Left renal cortex interstitium (tissue), 4 donors: ENCODE measurements around the gene PRKCI. TPM values are rescaled to one million over a fixed set of nuclear protein-coding genes. Genes with fewer than 3 reads are reported as not detected.
"Not testable (repeated sequence)": the region's sequence is repeated elsewhere in the genome, so short reads cannot be mapped to it uniquely, and the experiment has no call there.

Experiments used
- DNase-seq, 4 donors: peaks; one replicate each; pipeline ENCODE4 v3.0.0-alpha.2; 2013; ENCODE audit warnings: low read depth in 4 of 4, low spot score in 2 of 4, missing footprints in 1 of 4
- polyA plus RNA-seq, 4 donors: library from polyadenylated mRNA; unstranded; fragments of 120-200 nt; gene quantifications; one replicate each; pipeline ENCODE4 v1.2.1, GENCODE V29; 2013; ENCODE audit not compliant: insufficient read length in 4 of 4

PRKCI gene
- polyA plus RNA-seq, 4 donors: 58.4 to 101 (median 65.0) TPM

GRCh38 chr3:170277833-170278580 lies 55.8 kb downstream of the PRKCI start:
- DNase-seq: no peak

- DNase-seq: no peak
These were observed 56.4 kb downstream of the PRKCI start for GRCh38 chr3:170278627-170279026.

GRCh38 chr3:170290194-170290593 lies 68.0 kb downstream of the PRKCI start:
- DNase-seq: no peak

DNA sequence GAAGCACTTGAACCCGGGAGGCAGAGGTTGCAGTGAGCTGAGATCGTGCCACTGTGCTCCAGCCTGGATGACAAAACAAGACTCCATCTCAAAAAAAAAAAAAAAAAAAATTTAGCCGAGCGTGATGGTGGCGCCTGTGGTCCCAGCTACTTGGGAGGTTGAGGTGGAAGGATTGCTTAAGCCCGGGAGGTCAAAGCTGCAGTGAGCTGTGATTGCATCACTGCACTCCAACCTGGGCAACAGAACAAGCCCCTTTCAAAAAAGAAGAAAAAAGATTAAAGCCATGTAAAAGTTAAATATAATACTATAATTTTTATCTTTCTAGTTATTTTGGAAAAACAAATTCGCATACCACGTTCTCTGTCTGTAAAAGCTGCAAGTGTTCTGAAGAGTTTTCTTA lies 73.4 kb downstream of the PRKCI start:
- no peak for DNase-seq

GRCh38 chr3:170296703-170297102 lies 74.5 kb downstream of the PRKCI start:
- no peak for DNase-seq

DNA sequence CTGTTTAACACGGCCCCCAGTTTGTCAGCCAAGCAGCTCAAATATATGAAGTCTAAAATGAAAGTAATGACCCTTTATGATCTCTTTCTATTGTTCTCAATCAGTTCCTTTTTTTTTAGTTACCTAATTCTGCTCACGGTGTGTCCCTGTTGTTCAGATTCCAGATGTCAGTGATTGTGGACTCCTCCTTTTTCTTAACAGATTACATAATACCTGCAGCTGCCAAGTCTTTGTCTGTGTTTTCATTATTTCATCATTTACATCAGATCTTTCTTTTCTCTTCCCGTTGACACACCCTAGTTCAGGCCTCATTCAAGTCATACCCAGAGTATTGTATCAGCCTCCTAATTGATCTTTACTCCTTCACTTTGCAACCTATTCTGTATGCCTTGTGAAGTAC lies 79.2 kb downstream of the PRKCI start:
- DNase-seq: no peak

DNA sequence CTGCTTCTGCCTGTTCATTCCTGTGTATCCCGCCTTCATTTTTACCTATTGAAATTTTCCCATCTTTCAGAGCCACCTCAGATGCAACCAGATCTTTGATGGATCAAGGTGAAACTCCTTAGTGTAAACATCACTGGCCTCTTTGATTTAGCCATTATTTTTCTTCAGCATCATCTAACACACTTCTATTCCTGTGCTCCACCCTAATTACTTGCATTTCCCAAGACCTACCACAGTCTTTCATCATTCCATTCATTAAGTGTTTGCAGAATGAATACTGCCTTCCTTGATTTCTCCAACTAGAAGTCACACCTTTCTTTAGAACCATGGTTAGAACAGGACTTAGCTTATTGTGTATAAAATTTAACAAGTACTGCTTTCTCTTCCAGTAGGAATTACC lies 79.8 kb downstream of the PRKCI start:
- DNase-seq: no peak

- DNase-seq: no peak
These were observed 83.8 kb downstream of the PRKCI start for GRCh38 chr3:170306015-170306414.

DNA sequence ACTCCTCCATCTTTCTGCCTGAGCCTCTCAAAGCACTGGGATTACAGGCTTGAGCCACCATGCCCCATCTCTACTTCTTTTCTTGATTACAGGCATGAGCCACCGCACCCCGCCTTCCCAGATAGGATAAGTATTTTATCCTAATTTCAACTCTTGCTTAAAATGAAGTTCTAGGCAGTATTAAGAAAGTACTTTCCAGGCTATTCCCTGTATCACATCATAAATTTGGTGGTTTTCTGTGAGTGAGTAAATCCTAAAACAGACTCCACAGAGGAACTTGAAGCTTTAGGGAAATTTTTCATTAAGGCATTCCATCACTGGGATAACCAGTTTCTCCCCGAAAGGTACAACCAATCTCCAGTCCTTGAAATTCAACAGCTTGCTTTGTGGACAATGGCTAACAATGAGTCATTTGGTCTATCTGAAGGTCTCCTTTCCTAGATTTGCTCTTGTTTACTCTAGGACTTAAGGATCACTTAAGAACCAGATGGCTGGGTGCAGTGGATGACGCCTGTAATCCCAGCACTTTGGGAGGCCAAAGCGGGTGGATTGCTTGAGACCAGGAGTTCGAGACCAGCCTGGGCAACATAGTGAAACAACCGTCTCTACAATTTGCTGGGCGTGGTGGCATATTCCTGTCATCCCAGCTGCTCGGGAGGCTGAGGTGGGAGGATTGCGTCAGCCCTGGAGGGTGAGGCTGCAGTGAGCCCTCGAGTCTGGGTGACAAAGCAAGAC lies 85.6 kb downstream of the PRKCI start:
- no peak for DNase-seq

GRCh38 chr3:170309046-170309445 lies 86.8 kb downstream of the PRKCI start:
- no peak for DNase-seq

GRCh38 chr3:170317954-170318353 lies 95.7 kb downstream of the PRKCI start:
- DNase-seq: no peak

DNA sequence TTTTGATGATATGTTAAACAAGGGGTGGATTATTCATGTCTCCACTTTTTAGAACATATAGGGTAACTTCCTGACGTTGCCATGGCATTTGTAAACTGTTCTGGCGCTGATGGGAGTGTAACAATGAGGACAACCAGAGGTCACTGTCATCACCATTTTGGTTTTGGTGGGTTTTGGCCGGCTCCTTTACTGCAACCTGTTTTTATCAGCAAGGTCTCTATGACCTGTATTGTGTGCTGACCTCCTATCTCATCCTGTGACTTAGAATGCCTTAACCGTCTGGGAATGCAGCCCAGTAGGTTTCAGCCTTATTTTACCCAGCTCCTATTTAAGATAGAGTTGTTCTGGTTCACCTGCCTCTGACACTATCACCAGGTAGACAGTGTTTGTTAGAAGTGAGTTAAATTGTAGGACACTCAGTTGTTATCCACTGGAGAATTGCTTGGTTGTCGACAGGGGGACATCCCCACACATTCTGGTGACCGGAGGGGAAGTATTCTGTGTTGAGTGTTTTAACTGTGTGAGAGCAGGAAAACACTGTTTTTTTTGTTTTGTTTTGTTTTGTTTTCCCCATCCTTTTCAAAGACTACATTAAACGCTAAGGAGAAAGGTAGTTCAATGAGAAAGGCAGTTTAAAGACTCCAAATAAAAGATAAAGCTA lies 98.4 kb downstream of the PRKCI start:
- no peak for DNase-seq

DNA sequence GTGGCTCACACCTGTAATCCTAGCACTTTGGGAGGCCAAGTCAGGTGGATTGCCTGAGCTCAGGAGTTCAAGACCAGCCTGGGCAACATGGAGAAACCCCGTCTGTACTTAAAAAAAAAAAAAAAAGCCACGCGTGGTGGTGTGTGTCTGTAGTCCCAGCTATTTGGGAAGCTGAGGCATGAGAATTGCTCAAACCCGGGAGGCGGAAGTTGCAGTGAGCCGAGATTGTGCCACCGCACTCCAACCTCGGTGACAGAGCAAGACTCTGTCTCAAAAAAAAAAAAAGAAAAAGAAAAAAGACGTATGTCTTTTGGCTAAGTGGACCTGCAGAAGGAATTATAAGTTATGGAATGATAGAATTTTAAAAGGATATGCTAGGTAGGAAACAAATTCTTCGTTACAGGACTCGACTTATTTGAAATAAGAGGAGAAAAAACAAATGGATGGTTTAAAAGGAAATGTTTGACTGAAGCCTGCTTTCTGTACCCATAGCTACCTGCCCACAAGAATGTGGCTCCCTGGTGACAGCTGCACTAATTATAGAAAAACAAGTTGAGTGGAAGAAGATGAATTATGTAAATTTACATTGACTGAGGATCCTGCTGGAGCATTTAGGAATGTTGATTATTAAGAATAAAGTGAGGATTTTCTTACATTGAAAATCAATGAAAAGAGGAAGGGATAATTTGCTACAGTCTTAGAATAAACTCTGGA lies 99.3 kb downstream of the PRKCI start:
- DNase-seq: no peak

- DNase-seq: peak in 2 of 4 donors; percentile 25 to 34
These were observed 100.5 kb downstream of the PRKCI start for GRCh38 chr3:170322566-170323269.

DNA sequence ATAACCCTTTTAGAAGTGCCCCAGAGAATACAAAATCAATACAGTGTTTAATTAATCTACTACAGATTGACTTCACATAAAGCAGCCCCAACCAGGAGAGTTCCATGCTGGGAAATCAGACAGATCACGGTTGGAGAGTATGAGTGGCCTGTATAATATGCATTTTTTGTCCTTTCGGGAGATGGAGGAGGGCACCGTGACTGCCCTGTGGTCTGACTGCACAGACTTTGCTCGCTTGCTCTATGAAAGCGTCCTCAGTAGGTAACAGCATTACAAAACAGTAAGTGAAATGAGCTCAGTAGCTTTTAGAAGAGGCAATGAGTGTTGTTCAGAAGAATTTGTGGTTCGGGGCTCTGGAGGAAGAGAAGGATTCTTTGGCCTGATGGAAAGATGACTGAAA lies 101.1 kb downstream of the PRKCI start:
- DNase-seq: no peak

DNA sequence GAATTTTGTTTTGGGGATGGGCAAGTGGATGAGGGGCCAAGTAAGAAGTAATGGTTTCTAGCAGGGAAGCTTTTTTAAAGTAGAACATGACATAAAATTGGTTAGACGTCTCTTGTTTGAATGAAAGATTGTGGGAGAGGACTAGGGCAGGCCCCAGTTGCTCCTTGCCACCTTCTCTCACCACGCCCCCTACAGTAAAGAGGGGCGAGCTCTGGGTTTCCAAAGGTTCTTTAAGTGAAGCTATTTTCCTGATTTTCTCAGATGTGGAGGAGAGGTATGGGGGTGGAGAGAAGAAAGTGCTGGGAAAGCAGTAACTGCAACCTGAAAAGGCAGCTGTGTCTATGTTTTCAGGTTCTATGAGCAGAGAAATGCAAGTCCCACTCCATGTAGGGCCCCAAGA lies 102.7 kb downstream of the PRKCI start:
- no peak for DNase-seq

DNA sequence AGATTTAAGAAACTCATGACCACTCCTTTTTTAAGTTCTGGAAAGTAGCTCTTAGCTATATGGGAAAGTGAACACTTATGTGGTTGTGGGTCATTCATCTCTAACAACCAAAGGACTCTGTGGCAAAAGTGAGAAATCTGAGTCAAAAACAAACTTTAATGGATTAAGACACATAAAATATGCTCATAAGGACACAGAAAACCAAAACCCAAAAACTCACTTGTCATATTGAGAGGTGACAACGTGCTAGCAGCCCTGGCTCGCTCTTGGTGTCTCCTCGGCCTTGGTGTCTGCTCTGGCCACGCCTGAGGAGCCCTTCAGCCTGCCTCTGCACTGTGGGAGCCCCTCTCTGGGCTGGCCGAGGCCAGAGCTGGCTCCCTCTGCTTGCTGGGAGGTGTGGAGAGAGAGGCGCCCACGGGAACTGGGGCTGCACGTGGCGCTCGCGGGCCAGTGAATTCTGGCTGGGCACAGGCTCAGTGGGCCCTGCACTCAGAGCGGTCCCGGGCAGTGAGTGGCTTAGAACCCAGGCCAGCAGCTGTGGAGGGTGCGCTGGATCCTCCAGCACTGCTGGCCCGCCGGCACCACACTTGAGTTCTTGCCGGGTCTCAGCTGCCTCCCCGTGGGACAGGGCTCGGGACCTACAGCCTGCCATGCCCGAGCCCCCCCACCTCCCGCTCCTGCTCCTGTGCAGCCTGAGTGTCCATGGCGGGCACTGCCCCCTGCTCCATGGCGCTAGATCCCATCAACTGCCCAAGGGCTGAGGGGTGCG lies 105.0 kb downstream of the PRKCI start:
- no peak for DNase-seq

GRCh38 chr3:170327868-170328548 lies 105.8 kb downstream of the PRKCI start:
- DNase-seq: not testable (repeated sequence)

DNA sequence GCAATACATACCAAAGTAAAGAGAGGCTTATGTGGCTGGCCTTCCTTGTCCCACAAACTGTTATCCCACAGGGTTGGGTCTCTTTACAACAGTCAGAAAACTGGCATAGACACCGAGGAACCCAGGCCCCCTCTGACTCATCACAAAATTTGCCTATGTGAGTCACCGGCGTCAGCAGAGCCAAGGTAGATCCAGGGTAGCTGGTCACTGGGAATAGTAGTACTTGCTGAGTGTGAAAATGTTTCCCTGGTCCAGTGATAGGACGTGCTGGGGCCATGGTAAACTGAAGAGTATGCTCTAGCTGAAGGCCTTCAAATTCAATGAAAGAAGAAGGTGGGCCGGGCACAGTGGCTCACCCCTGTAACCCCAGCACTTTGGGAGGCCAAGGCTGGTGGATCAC lies 108.1 kb downstream of the PRKCI start:
- no peak for DNase-seq
